Measurements from ENCODE around the gene EFL1.

GRCh38 chr15:82298032-82298431, 35.5 kb upstream of the EFL1 start:
- no peak for TF ChIP-seq CTCF (IDR thresholded peaks at IDR 0.05)
- TF ChIP-seq POLR2A (IDR thresholded peaks at IDR 0.05): no peak

Measured in body of pancreas (tissue), 4 donors.